HepG2 (cell line): Measurements from ENCODE around the gene TSHB. TPM values are rescaled to one million over a fixed set of nuclear protein-coding genes. Genes with fewer than 3 reads are reported as not detected.

ENCODE experiments used
- ATAC-seq: fragments of 200-7000 bp; cut with Tn5 transposase; 3 replicates; pipeline ENCODE4 v1.9.1; 2020; ENCODE audit warnings: mild to moderate bottlenecking, moderate library complexity
- BruUV-seq: library from RNA; stranded (reverse); fragments of 400-500 nt; replicated peaks from 2 replicates; lab custom pipeline; 2021; lab: Mats Ljungman, UMichigan
- CTCF ChIA-PET: fragments of 300-600 bp; formaldehyde crosslinking; extraction: SDS; loops from one replicate; lab custom pipeline; 2021; ENCODE audit warnings: low total read pairs, inconsistent platforms, low intra/inter-chr PET ratio; lab: Yijun Ruan, JAX
- POLR2A ChIA-PET: fragments of 350-600 bp; sonication (Branson Sonifier 250); formaldehyde crosslinking; loops from one replicate; lab custom pipeline; 2020; ENCODE audit warnings: antibody characterized with exemption, inconsistent platforms; lab: Yijun Ruan, JAX
- DNase-seq: peaks from one replicate; pipeline ENCODE4 v3.0.0-alpha.2; 2015; ENCODE audit warnings: low spot score
- FAIRE-seq: peaks from 3 replicates; lab custom pipeline; 2011; peaks lifted over from hg19 to GRCh38; lab: Jason Lieb, UNC
- H2AFZ ChIP-seq: one replicate; pipeline ENCODE4 v1.6.1; 2011; ENCODE audit warnings: low read length, inconsistent platforms
- H3K27ac ChIP-seq: fragments of 300-600 bp; 3 replicates; pipeline ENCODE4 v1.8.0; 2011; ENCODE audit warnings: mixed run types, mild to moderate bottlenecking, mixed read lengths, low read length, inconsistent platforms; ENCODE audit not compliant: insufficient read depth; ENCODE audit errors: extremely low read length
- H3K27me3 ChIP-seq, 2 experiments: fragments of 200-600 bp in 1 of 2; 2 replicates in 1 of 2; 3 replicates in 1 of 2; pipeline versions ENCODE4 v1.6.0 to v1.8.0; 2011; ENCODE audit warnings: low read length in 2 of 2, mild to moderate bottlenecking in 2 of 2, moderate library complexity in 2 of 2, inconsistent platforms in 1 of 2; ENCODE audit not compliant: insufficient read depth in 2 of 2, control insufficient read depth in 1 of 2
- H3K36me3 ChIP-seq, 2 experiments: fragments of 200-600 bp in 1 of 2; replicated peaks in 1 of 2; 2 replicates in 1 of 2; 3 replicates in 1 of 2; pipeline versions ENCODE4 v1.5.1 to v1.8.0; 2011; ENCODE audit warnings: low read length in 2 of 2, inconsistent platforms in 1 of 2; ENCODE audit not compliant: insufficient read depth in 2 of 2, control insufficient read depth in 1 of 2
- H3K4me1 ChIP-seq: 2 replicates; pipeline ENCODE4 v1.5.1; 2012; ENCODE audit warnings: low read length, inconsistent platforms; ENCODE audit not compliant: insufficient read depth
- H3K4me2 ChIP-seq: 2 replicates; pipeline ENCODE4 v1.6.0; 2011; ENCODE audit warnings: low read depth, low read length, inconsistent platforms
- H3K4me3 ChIP-seq, 3 experiments: fragments of 200-600 bp in 1 of 3; sonication (generic), shearing (Covaris generic) in 1 of 3; replicated peaks in 1 of 3; 2 replicates each; pipeline ENCODE4 v1.5.1; 2011 to 2016; ENCODE audit warnings: low read length in 3 of 3, inconsistent platforms in 2 of 3, low read depth in 2 of 3, mild to moderate bottlenecking in 2 of 3, control low read depth in 1 of 3, mixed read lengths in 1 of 3; ENCODE audit not compliant: insufficient read depth in 1 of 3
- H3K79me2 ChIP-seq: one replicate; pipeline ENCODE4 v1.6.1; 2011; ENCODE audit warnings: low read length, inconsistent platforms; ENCODE audit not compliant: insufficient read depth
- H3K9ac ChIP-seq: 2 replicates; pipeline ENCODE4 v1.6.0; 2011; ENCODE audit warnings: mild to moderate bottlenecking, low read depth, low read length, inconsistent platforms; ENCODE audit not compliant: insufficient read depth
- H3K9me3 ChIP-seq: 2 replicates; pipeline ENCODE4 v1.5.1; 2012; ENCODE audit warnings: mild to moderate bottlenecking, low read length
- H4K20me1 ChIP-seq: 2 replicates; pipeline ENCODE4 v1.6.0; 2011; ENCODE audit warnings: inconsistent platforms, mild to moderate bottlenecking, low read length, moderate library complexity; ENCODE audit not compliant: insufficient read depth
- CREM ChIP-seq, 2 experiments: sonication (generic) in 1 of 2; formaldehyde crosslinking in 1 of 2; IDR thresholded peaks; 2 replicates each; pipeline versions ENCODE4 v1.4.0 to v1.6.1; 2016 to 2020; ENCODE audit warnings: antibody characterized with exemption in 1 of 2, mild to moderate bottlenecking in 1 of 2, missing genetic modification reagents in 1 of 2
- ELF4 ChIP-seq: sonication (generic); formaldehyde crosslinking; IDR thresholded peaks from 2 replicates; pipeline ENCODE4 v1.5.0; 2020; ENCODE audit warnings: missing genetic modification reagents, mild to moderate bottlenecking, moderate library complexity, borderline replicate concordance
- JUNB ChIP-seq: sonication (generic); formaldehyde crosslinking; IDR thresholded peaks from 2 replicates; pipeline ENCODE4 v1.8.0; 2022; ENCODE audit warnings: missing genetic modification reagents, mild to moderate bottlenecking, borderline replicate concordance
- MAX ChIP-seq: IDR thresholded peaks from 2 replicates; pipeline ENCODE4 v1.6.1; 2012; ENCODE audit warnings: inconsistent platforms
- POLR2AphosphoS5 ChIP-seq: IDR thresholded peaks from 2 replicates; pipeline ENCODE4 v1.6.1; 2012; ENCODE audit warnings: low read depth, low read length
- RORA ChIP-seq: sonication (generic); formaldehyde crosslinking; IDR thresholded peaks from 2 replicates; pipeline ENCODE4 v1.5.0; 2020; ENCODE audit warnings: mild to moderate bottlenecking, missing genetic modification reagents, moderate library complexity
- ZKSCAN5 ChIP-seq: sonication (generic); formaldehyde crosslinking; IDR thresholded peaks from 2 replicates; pipeline ENCODE4 v1.5.1; 2020; ENCODE audit warnings: mild to moderate bottlenecking, missing genetic modification reagents
- ZNF619 ChIP-seq: sonication (generic); formaldehyde crosslinking; IDR thresholded peaks from 2 replicates; pipeline ENCODE4 v1.4.0; 2020; ENCODE audit warnings: mild to moderate bottlenecking, missing genetic modification reagents
- WGBS: methylation state at CpG from one replicate; pipeline ENCODE4 v1.1.6; 2017; ENCODE audit warnings: low lambda C conversion rate; 5-methylcytosine and 5-hydroxymethylcytosine counted together
- in situ Hi-C: cut with HindIII; loops from 2 replicates; pipeline ENCODE4 v1.10.0; 2017; ENCODE audit warnings: low pct_unique_long_range_greater_than_20kb; ENCODE audit not compliant: extremely low pct_ligation_motif_present
- intact Hi-C: fragments of 100-400 bp; cut with micrococcal nuclease; formaldehyde crosslinking; loops from one replicate; pipeline ENCODE4 v1.10.0; 2022; ENCODE audit not compliant: unreplicated experiment
- polyA plus RNA-seq, 8 experiments: library from polyadenylated mRNA; depleted of rRNA in 3 of 8; stranded (reverse) in 7 of 8; unstranded in 1 of 8; fragments of >200 nt; fragmentation: Illumina TruSeq in 4 of 8; extraction: Trizol in 4 of 8; gene quantifications; 2 replicates each; pipeline versions ENCODE4 v1.2.1 to v1.2.3, GENCODE V29; 2011 to 2016; ENCODE audit warnings: low read depth in 4 of 8, missing spikeins in 1 of 8, mixed read lengths in 1 of 8; ENCODE audit not compliant: insufficient read depth in 1 of 8
- total RNA-seq, 5 experiments: library from RNA; depleted of rRNA; stranded (reverse); fragments of >200 nt; fragmentation: Illumina TruSeq; extraction: Trizol; gene quantifications; 2 replicates each; pipeline ENCODE4 v1.2.3, GENCODE V29; 2016; ENCODE audit warnings: low read depth in 1 of 5
- TF ChIP-seq, protein P1 (sequence below), 2 experiments: sonication (generic) in 1 of 2; formaldehyde crosslinking in 1 of 2; IDR thresholded peaks; 2 replicates each; pipeline versions ENCODE4 v1.6.1 to v1.9.0; 2014 to 2022; ENCODE audit warnings: antibody characterized with exemption in 1 of 2, borderline replicate concordance in 1 of 2, inconsistent platforms in 1 of 2, low read depth in 1 of 2, missing genetic modification reagents in 1 of 2
- TF ChIP-seq, protein P2 (sequence below): sonication (generic); formaldehyde crosslinking; IDR thresholded peaks from 2 replicates; pipeline ENCODE4 v1.8.0; 2022; ENCODE audit warnings: mild to moderate bottlenecking, missing genetic modification reagents
- TF ChIP-seq, protein P3 (sequence below): sonication (generic); formaldehyde crosslinking; IDR thresholded peaks from 2 replicates; pipeline ENCODE4 v1.5.1; 2020; ENCODE audit warnings: mild to moderate bottlenecking, missing genetic modification reagents, borderline replicate concordance

Gene TSHB
- total and polyA plus RNA-seq, 2 of the 13 experiments (the other 11 are each of a cell fraction or from before 2014, with no cell fraction given), result not detected

DNA sequence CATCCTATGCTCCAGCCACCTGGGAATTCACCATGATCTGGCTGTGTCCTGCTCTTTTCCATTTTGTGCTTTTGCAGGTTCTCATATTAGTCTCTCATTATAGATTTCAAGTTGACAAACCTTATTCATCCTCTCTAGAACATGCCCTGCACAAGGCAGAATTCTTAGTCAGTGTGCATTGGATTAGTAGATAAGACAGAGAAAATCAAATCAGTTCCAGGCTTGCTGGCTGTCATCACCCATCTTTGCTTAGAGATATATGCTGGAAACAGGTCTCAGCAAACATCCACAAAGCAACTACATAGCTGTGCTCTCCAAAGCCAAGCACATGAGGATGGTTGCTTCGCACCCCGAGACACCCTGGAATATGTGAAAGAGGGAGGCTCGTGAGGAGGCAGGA lies 34.8 kb downstream of the TSHB start:
- no peaks in the 10 kb centered on the region for H3K79me2 ChIP-seq
- no peaks in the 10 kb centered on the region for H4K20me1 ChIP-seq
- WGBS, result 30% methylated on average over 3 of the region's 3 CpGs
- TF ChIP-seq, protein P1, sequence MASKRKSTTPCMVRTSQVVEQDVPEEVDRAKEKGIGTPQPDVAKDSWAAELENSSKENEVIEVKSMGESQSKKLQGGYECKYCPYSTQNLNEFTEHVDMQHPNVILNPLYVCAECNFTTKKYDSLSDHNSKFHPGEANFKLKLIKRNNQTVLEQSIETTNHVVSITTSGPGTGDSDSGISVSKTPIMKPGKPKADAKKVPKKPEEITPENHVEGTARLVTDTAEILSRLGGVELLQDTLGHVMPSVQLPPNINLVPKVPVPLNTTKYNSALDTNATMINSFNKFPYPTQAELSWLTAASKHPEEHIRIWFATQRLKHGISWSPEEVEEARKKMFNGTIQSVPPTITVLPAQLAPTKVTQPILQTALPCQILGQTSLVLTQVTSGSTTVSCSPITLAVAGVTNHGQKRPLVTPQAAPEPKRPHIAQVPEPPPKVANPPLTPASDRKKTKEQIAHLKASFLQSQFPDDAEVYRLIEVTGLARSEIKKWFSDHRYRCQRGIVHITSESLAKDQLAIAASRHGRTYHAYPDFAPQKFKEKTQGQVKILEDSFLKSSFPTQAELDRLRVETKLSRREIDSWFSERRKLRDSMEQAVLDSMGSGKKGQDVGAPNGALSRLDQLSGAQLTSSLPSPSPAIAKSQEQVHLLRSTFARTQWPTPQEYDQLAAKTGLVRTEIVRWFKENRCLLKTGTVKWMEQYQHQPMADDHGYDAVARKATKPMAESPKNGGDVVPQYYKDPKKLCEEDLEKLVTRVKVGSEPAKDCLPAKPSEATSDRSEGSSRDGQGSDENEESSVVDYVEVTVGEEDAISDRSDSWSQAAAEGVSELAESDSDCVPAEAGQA (IDR thresholded peaks at IDR 0.05; ENCODE audit: low read depth), result no peak
- TF ChIP-seq, protein P1 (CRISPR knock-in tag; IDR thresholded peaks at IDR 0.05; ENCODE audit: borderline replicate concordance), result no peak
- TF ChIP-seq ELF4 (CRISPR knock-in tag) (no peak), RORA (CRISPR knock-in tag) (no peak), MAX (no peak), JUNB (CRISPR knock-in tag) (no peak), ZNF619 (CRISPR knock-in tag) (no peak), POLR2AphosphoS5 (no peak), CREM (IDR thresholded peaks at IDR 0.05) (no peak), CREM (CRISPR knock-in tag; IDR thresholded peaks at IDR 0.05) (no peak), ZKSCAN5 (no peak)
- TF ChIP-seq, protein P2, sequence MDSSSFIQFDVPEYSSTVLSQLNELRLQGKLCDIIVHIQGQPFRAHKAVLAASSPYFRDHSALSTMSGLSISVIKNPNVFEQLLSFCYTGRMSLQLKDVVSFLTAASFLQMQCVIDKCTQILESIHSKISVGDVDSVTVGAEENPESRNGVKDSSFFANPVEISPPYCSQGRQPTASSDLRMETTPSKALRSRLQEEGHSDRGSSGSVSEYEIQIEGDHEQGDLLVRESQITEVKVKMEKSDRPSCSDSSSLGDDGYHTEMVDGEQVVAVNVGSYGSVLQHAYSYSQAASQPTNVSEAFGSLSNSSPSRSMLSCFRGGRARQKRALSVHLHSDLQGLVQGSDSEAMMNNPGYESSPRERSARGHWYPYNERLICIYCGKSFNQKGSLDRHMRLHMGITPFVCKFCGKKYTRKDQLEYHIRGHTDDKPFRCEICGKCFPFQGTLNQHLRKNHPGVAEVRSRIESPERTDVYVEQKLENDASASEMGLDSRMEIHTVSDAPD (CRISPR knock-in tag), result no peak
- TF ChIP-seq, protein P3, sequence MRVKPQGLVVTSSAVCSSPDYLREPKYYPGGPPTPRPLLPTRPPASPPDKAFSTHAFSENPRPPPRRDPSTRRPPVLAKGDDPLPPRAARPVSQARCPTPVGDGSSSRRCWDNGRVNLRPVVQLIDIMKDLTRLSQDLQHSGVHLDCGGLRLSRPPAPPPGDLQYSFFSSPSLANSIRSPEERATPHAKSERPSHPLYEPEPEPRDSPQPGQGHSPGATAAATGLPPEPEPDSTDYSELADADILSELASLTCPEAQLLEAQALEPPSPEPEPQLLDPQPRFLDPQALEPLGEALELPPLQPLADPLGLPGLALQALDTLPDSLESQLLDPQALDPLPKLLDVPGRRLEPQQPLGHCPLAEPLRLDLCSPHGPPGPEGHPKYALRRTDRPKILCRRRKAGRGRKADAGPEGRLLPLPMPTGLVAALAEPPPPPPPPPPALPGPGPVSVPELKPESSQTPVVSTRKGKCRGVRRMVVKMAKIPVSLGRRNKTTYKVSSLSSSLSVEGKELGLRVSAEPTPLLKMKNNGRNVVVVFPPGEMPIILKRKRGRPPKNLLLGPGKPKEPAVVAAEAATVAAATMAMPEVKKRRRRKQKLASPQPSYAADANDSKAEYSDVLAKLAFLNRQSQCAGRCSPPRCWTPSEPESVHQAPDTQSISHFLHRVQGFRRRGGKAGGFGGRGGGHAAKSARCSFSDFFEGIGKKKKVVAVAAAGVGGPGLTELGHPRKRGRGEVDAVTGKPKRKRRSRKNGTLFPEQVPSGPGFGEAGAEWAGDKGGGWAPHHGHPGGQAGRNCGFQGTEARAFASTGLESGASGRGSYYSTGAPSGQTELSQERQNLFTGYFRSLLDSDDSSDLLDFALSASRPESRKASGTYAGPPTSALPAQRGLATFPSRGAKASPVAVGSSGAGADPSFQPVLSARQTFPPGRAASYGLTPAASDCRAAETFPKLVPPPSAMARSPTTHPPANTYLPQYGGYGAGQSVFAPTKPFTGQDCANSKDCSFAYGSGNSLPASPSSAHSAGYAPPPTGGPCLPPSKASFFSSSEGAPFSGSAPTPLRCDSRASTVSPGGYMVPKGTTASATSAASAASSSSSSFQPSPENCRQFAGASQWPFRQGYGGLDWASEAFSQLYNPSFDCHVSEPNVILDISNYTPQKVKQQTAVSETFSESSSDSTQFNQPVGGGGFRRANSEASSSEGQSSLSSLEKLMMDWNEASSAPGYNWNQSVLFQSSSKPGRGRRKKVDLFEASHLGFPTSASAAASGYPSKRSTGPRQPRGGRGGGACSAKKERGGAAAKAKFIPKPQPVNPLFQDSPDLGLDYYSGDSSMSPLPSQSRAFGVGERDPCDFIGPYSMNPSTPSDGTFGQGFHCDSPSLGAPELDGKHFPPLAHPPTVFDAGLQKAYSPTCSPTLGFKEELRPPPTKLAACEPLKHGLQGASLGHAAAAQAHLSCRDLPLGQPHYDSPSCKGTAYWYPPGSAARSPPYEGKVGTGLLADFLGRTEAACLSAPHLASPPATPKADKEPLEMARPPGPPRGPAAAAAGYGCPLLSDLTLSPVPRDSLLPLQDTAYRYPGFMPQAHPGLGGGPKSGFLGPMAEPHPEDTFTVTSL (CRISPR knock-in tag), result no peak
- H3K27ac ChIP-seq, result no peak overlapping the region
- DNase-seq, result no peak
- in situ Hi-C loops, result no loop called here
- peaks cover 0 to 2% of the 10 kb centered on the region in 2 experiments; a peak in 1 of 5 replicates for H3K27me3 ChIP-seq
- H3K9me3 ChIP-seq, result no peaks in the 10 kb centered on the region
- ATAC-seq, result no peak
- POLR2A ChIA-PET, result no interaction called here
- H3K4me2 ChIP-seq, result no peak overlapping the region
- no peak overlapping the region for H2AFZ ChIP-seq
- H3K4me3 ChIP-seq, result no peak overlapping the region
- no peaks in the 10 kb centered on the region for H3K4me1 ChIP-seq
- H3K36me3 ChIP-seq, result no peaks in the 10 kb centered on the region
- intact Hi-C loops, result no loop called here
- FAIRE-seq, result no peak
- no TSS peak for BruUV-seq
- CTCF ChIA-PET, result no interaction called here
- no peak overlapping the region for H3K9ac ChIP-seq
